ENCODE measurements around the gene SMURF2. TPM values are rescaled to one million over a fixed set of nuclear protein-coding genes. Genes with fewer than 3 reads are reported as not detected.

The SMURF2 gene
- total and polyA plus RNA-seq, 9 of the 15 experiments (the other 6 are each of a cell fraction or from before 2014, with no cell fraction given), result 3.8 to 22.0 (median 14.8) TPM

DNA sequence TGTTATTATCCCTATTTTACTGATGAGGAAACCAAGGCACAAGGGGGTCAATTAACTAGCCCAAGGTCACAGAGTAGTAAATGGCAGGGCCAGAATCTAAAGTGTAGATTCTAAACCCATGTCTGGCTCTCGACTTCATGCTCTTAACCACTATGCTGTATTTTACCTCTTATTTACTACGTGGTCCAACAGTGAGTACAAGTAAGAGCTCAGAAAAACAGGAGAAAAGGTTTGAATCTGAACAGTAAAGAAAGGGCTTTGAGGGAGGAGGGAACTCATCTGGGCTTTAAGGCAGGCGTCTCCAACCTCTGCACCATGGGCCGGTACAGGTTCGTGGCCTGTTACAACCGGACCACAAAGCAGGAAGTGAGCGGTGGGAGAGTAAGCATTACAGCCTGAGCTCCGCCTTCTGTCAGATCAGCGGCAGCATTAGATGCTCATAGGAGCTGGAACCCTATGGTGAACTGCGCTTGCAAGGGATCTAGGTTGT lies 62.9 kb downstream of the SMURF2 start (continued):
- TF ChIP-seq, protein P1, sequence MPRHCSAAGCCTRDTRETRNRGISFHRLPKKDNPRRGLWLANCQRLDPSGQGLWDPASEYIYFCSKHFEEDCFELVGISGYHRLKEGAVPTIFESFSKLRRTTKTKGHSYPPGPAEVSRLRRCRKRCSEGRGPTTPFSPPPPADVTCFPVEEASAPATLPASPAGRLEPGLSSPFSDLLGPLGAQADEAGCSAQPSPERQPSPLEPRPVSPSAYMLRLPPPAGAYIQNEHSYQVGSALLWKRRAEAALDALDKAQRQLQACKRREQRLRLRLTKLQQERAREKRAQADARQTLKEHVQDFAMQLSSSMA (CRISPR knock-in tag; IDR thresholded peaks at IDR 0.05), result no peak
- TF ChIP-seq, protein P2, sequence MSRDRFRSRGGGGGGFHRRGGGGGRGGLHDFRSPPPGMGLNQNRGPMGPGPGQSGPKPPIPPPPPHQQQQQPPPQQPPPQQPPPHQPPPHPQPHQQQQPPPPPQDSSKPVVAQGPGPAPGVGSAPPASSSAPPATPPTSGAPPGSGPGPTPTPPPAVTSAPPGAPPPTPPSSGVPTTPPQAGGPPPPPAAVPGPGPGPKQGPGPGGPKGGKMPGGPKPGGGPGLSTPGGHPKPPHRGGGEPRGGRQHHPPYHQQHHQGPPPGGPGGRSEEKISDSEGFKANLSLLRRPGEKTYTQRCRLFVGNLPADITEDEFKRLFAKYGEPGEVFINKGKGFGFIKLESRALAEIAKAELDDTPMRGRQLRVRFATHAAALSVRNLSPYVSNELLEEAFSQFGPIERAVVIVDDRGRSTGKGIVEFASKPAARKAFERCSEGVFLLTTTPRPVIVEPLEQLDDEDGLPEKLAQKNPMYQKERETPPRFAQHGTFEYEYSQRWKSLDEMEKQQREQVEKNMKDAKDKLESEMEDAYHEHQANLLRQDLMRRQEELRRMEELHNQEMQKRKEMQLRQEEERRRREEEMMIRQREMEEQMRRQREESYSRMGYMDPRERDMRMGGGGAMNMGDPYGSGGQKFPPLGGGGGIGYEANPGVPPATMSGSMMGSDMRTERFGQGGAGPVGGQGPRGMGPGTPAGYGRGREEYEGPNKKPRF (IDR thresholded peaks at IDR 0.05; ENCODE audit: low read depth, low read length), result no peak
- TF ChIP-seq RBM15 (IDR thresholded peaks at IDR 0.05; ENCODE audit: insufficient read depth, low read length) (no peak), GTF2A2 (tag; IDR thresholded peaks at IDR 0.05) (no peak), DPF2 (IDR thresholded peaks at IDR 0.05) (0 out of 2 replicates have a peak, but pooled peaks have one; percentile 27), ZNF140 (CRISPR knock-in tag; IDR thresholded peaks at IDR 0.05) (no peak), ZNF589 (CRISPR knock-in tag; IDR thresholded peaks at IDR 0.05; ENCODE audit: low read depth) (no peak), BRD9 (IDR thresholded peaks at IDR 0.05; ENCODE audit: low read depth, partially characterized antibody) (peak; percentile 37), OTX1 (CRISPR knock-in tag; IDR thresholded peaks at IDR 0.05) (no peak), LARP7 (IDR thresholded peaks at IDR 0.05) (no peak), RFX1 (IDR thresholded peaks at IDR 0.05) (no peak), NBN (IDR thresholded peaks at IDR 0.05; ENCODE audit: low read depth) (no peak), L3MBTL2 (IDR thresholded peaks at IDR 0.05) (peak; percentile 50; the same call in 1 of the 2 replicates), YY1 (IDR thresholded peaks at IDR 0.05; ENCODE audit: borderline replicate concordance in 1 of 3, control insufficient read depth in 1 of 3, extremely low read depth in 1 of 3, insufficient read depth in 3 of 3, insufficient read length in 1 of 3, insufficient replicate concordance in 2 of 3, low read depth in 1 of 3, low read length in 2 of 3) (peak in 1 of 3 experiments; percentile 65), ZC3H11A (IDR thresholded peaks at IDR 0.05; ENCODE audit: low read depth, low read length) (no peak), ATF1 (CRISPR knock-in tag; IDR thresholded peaks at IDR 0.05) (no peak), ATF1 (tag; IDR thresholded peaks at IDR 0.05) (no peak), HNRNPL (IDR thresholded peaks at IDR 0.05; ENCODE audit: low read depth, low read length) (no peak), ZFP30 (CRISPR knock-in tag; IDR thresholded peaks at IDR 0.05; ENCODE audit: borderline replicate concordance) (no peak), ETV5 (CRISPR knock-in tag; IDR thresholded peaks at IDR 0.05; ENCODE audit: low read depth) (peak; percentile 67), ZBED1 (IDR thresholded peaks at IDR 0.05) (no peak), XRCC4 (IDR thresholded peaks at IDR 0.05; ENCODE audit: extremely low read depth, insufficient read depth, insufficient read length) (no peak), CCAR2 (IDR thresholded peaks at IDR 0.05; ENCODE audit: low read depth, low read length) (no peak), SRSF1 (IDR thresholded peaks at IDR 0.05; ENCODE audit: low read depth, low read length) (no peak), ZNF165 (CRISPR knock-in tag; IDR thresholded peaks at IDR 0.05; ENCODE audit: borderline replicate concordance) (no peak)
- TF ChIP-seq, protein P3, sequence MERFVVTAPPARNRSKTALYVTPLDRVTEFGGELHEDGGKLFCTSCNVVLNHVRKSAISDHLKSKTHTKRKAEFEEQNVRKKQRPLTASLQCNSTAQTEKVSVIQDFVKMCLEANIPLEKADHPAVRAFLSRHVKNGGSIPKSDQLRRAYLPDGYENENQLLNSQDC (CRISPR knock-in tag; IDR thresholded peaks at IDR 0.05), result no peak
- TF ChIP-seq, protein P4, sequence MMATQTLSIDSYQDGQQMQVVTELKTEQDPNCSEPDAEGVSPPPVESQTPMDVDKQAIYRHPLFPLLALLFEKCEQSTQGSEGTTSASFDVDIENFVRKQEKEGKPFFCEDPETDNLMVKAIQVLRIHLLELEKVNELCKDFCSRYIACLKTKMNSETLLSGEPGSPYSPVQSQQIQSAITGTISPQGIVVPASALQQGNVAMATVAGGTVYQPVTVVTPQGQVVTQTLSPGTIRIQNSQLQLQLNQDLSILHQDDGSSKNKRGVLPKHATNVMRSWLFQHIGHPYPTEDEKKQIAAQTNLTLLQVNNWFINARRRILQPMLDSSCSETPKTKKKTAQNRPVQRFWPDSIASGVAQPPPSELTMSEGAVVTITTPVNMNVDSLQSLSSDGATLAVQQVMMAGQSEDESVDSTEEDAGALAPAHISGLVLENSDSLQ (IDR thresholded peaks at IDR 0.05), result peak; percentile 60

Measured in K562 (cell line).